Urinary bladder (tissue), 4 donors: ENCODE results near the gene CCDC12. TPM values are rescaled to one million over a fixed set of nuclear protein-coding genes. Genes with fewer than 3 reads are reported as not detected.

Experiments used
- DNase-seq: peaks from one replicate; pipeline ENCODE4 v3.0.0-alpha.2; 2015; ENCODE audit errors: extremely low spot score
- H3K27ac ChIP-seq: one replicate; pipeline ENCODE4 v1.5.1; 2013; ENCODE audit warnings: low read depth, mild to moderate bottlenecking, moderate library complexity
- H3K36me3 ChIP-seq: one replicate; pipeline ENCODE4 v1.6.1; 2013; ENCODE audit warnings: mild to moderate bottlenecking, moderate library complexity; ENCODE audit not compliant: insufficient read depth
- H3K4me1 ChIP-seq: one replicate; pipeline ENCODE4 v1.6.1; 2013; ENCODE audit warnings: mild to moderate bottlenecking, moderate library complexity; ENCODE audit not compliant: insufficient read depth
- H3K4me3 ChIP-seq: one replicate; pipeline ENCODE4 v1.5.1; 2013; ENCODE audit warnings: low read depth, low read length
- WGBS: extraction: QIAGEN DNeasy Blood & Tissue Kit; methylation state at CpG from one replicate; pipeline ENCODE4 v1.1.7; 2013; 5-methylcytosine and 5-hydroxymethylcytosine counted together
- polyA plus RNA-seq: library from polyadenylated mRNA; stranded (reverse); fragments of 200-250 nt; gene quantifications from one replicate; pipeline ENCODE4 v1.2.3, GENCODE V29; 2013
- total RNA-seq: library from RNA; depleted of rRNA; stranded (reverse); fragments of >200 nt; gene quantifications from one replicate; pipeline ENCODE4 v1.2.3, GENCODE V29; 2014
- donor health status: healthy with polysubstance abuse.
- donor health status: healthy.

Gene CCDC12
- total and polyA plus RNA-seq, 2 donors: 17.6 to 60.7 TPM

- 72% methylated on average over 12 of the region's 12 CpGs for WGBS
- no peak for DNase-seq
- H3K27ac ChIP-seq: no peak overlapping the region
- no peak overlapping the region for H3K4me3 ChIP-seq
- no peaks in the 10 kb centered on the region for H3K36me3 ChIP-seq
- no peaks in the 10 kb centered on the region for H3K4me1 ChIP-seq
Measured at GRCh38 chr3:46996689-46997452, 20.3 kb upstream of the CCDC12 start.

- Histone ChIP-seq H3K27ac (no peak overlapping the region), H3K4me3 (no peak overlapping the region), H3K4me1 (no peaks in the 10 kb centered on the region), H3K36me3 (no peaks in the 10 kb centered on the region)
- no peak for DNase-seq
- 91% methylated on average over 22 of the region's 22 CpGs for WGBS
Measured at GRCh38 chr3:46995901-46996562, 19.5 kb upstream of the CCDC12 start.

- 94% methylated on average over 29 of the region's 29 CpGs for WGBS
- Histone ChIP-seq H3K36me3 (no peaks in the 10 kb centered on the region), H3K4me1 (no peaks in the 10 kb centered on the region), H3K4me3 (no peak overlapping the region), H3K27ac (no peak overlapping the region)
- DNase-seq: no peak
Measured at GRCh38 chr3:46994801-46995731, 18.5 kb upstream of the CCDC12 start.

GRCh38 chr3:46993986-46994385 lies 17.4 kb upstream of the CCDC12 start:
- Histone ChIP-seq H3K4me1 (no peaks in the 10 kb centered on the region), H3K27ac (no peak overlapping the region), H3K36me3 (no peaks in the 10 kb centered on the region), H3K4me3 (no peak overlapping the region)
- WGBS: 90% methylated on average over 7 of the region's 7 CpGs
- no peak for DNase-seq

- H3K36me3 ChIP-seq: no peaks in the 10 kb centered on the region
- DNase-seq: no peak
- no peaks in the 10 kb centered on the region for H3K4me1 ChIP-seq
- H3K4me3 ChIP-seq: no peak overlapping the region
- no peak overlapping the region for H3K27ac ChIP-seq
- 82% methylated on average over 2 of the region's 2 CpGs for WGBS
Measured at GRCh38 chr3:46993292-46993691, 16.7 kb upstream of the CCDC12 start.

GRCh38 chr3:46992231-46992630 lies 15.7 kb upstream of the CCDC12 start:
- H3K4me1 ChIP-seq: no peaks in the 10 kb centered on the region
- H3K4me3 ChIP-seq: no peak overlapping the region
- WGBS: 88% methylated on average over 9 of the region's 9 CpGs
- H3K36me3 ChIP-seq: no peaks in the 10 kb centered on the region
- H3K27ac ChIP-seq: no peak overlapping the region
- no peak for DNase-seq

- Histone ChIP-seq H3K4me1 (no peaks in the 10 kb centered on the region), H3K4me3 (no peak overlapping the region), H3K36me3 (no peaks in the 10 kb centered on the region), H3K27ac (no peak overlapping the region)
- DNase-seq: no peak
- WGBS: 92% methylated on average over 16 of the region's 16 CpGs
Measured at GRCh38 chr3:46991406-46992165, 15.0 kb upstream of the CCDC12 start.

GRCh38 chr3:46990573-46991374 lies 14.2 kb upstream of the CCDC12 start:
- no peak overlapping the region for H3K27ac ChIP-seq
- H3K4me3 ChIP-seq: no peak overlapping the region
- H3K4me1 ChIP-seq: no peaks in the 10 kb centered on the region
- no peaks in the 10 kb centered on the region for H3K36me3 ChIP-seq
- WGBS: 79% methylated on average over 11 of the region's 11 CpGs
- DNase-seq: no peak

- no peak overlapping the region for H3K27ac ChIP-seq
Measured at GRCh38 chr3:46989146-46989810, 12.7 kb upstream of the CCDC12 start.

GRCh38 chr3:46988616-46989015 lies 12.1 kb upstream of the CCDC12 start:
- Histone ChIP-seq H3K4me3 (no peak overlapping the region), H3K4me1 (no peaks in the 10 kb centered on the region), H3K36me3 (no peaks in the 10 kb centered on the region), H3K27ac (no peak overlapping the region)
- WGBS: 91% methylated on average over 4 of the region's 4 CpGs
- DNase-seq: no peak

More at GRCh38 chr3:46989146-46989810, 12.7 kb upstream of the CCDC12 start:
- H3K4me1 ChIP-seq: no peaks in the 10 kb centered on the region
- no peak overlapping the region for H3K4me3 ChIP-seq
- DNase-seq: no peak
- H3K36me3 ChIP-seq: no peaks in the 10 kb centered on the region
- WGBS: 86% methylated on average over 17 of the region's 17 CpGs

GRCh38 chr3:46987743-46988401 lies 11.3 kb upstream of the CCDC12 start:
- 52% methylated on average over 16 of the region's 16 CpGs for WGBS
- DNase-seq: no peak
- H3K4me3 ChIP-seq: no peak overlapping the region
- H3K4me1 ChIP-seq: no peaks in the 10 kb centered on the region
- H3K36me3 ChIP-seq: no peaks in the 10 kb centered on the region
- no peak overlapping the region for H3K27ac ChIP-seq

- no peaks in the 10 kb centered on the region for H3K36me3 ChIP-seq
- WGBS: 71% methylated on average over 9 of the region's 9 CpGs
- H3K4me3 ChIP-seq: no peak overlapping the region
- DNase-seq: no peak
- no peaks in the 10 kb centered on the region for H3K4me1 ChIP-seq
- no peak overlapping the region for H3K27ac ChIP-seq
Measured at GRCh38 chr3:46987319-46987742, 10.8 kb upstream of the CCDC12 start.
